NCI-H345 treated with DMSO at 0.1 percent for 48 hours (cell line): Measurements from ENCODE around the gene ASTN2.
A peak's percentile ranks its signal among the peaks of the same experiment; 100 is the strongest.

Experiments
- DNase-seq: peaks from one replicate; lab custom pipeline; 2025; ENCODE audit not compliant: unreplicated experiment; lab: John Stamatoyannopoulos, UW

Gene ASTN2

GRCh38 chr9:117304549-117304948, 110.3 kb downstream of the ASTN2 start:
- DNase-seq, result no peak

GRCh38 chr9:117303643-117304230, 111.1 kb downstream of the ASTN2 start:
- no peak for DNase-seq

- no peak for DNase-seq
These were observed 112.4 kb downstream of the ASTN2 start for GRCh38 chr9:117302487-117302886.

GRCh38 chr9:117300371-117301110, 114.3 kb downstream of the ASTN2 start:
- no peak for DNase-seq

- DNase-seq, result no peak
These were observed 118.4 kb downstream of the ASTN2 start for GRCh38 chr9:117296453-117296852.

GRCh38 chr9:117293206-117294114, 121.4 kb downstream of the ASTN2 start:
- no peak for DNase-seq

GRCh38 chr9:117290856-117291622, 123.8 kb downstream of the ASTN2 start:
- no peak for DNase-seq

- DNase-seq, result no peak
These were observed 124.5 kb downstream of the ASTN2 start for GRCh38 chr9:117290306-117290840.

- DNase-seq, result no peak
These were observed 128.6 kb downstream of the ASTN2 start for GRCh38 chr9:117286245-117286644.

- no peak for DNase-seq
These were observed 130.4 kb downstream of the ASTN2 start for GRCh38 chr9:117284414-117284813.

- DNase-seq, result no peak
These were observed 132.3 kb downstream of the ASTN2 start for GRCh38 chr9:117282541-117282940.

GRCh38 chr9:117278471-117279035, 136.3 kb downstream of the ASTN2 start:
- no peak for DNase-seq

- no peak for DNase-seq
These were observed 136.8 kb downstream of the ASTN2 start for GRCh38 chr9:117278020-117278419.

GRCh38 chr9:117276444-117276843, 138.4 kb downstream of the ASTN2 start:
- no peak for DNase-seq

- no peak for DNase-seq
These were observed 141.2 kb downstream of the ASTN2 start for GRCh38 chr9:117273612-117274011.

- DNase-seq, result peak; percentile 74
These were observed 145.9 kb downstream of the ASTN2 start for GRCh38 chr9:117268847-117269446.

GRCh38 chr9:117266855-117267497, 147.9 kb downstream of the ASTN2 start:
- no peak for DNase-seq

GRCh38 chr9:117265253-117265652, 149.6 kb downstream of the ASTN2 start:
- no peak for DNase-seq

GRCh38 chr9:117258184-117258866, 156.5 kb downstream of the ASTN2 start:
- no peak for DNase-seq
